Gastrocnemius medialis (tissue), 4 donors: ENCODE results near the gene ZNF304. TPM values are rescaled to one million over a fixed set of nuclear protein-coding genes. Genes with fewer than 3 reads are reported as not detected.

Experiments used
- ATAC-seq, 2 donors: fragments of 150-250 bp; one replicate each; pipeline ENCODE4 v1.9.1; 2016
- DNase-seq, 2 donors: peaks; one replicate each; pipeline ENCODE4 v3.0.0-alpha.2; 2019
- H3K27ac ChIP-seq, 4 donors: fragments of 200-600 bp; sonication (generic); 1 replicate in 1 of 4; 2 replicates in 3 of 4; pipeline ENCODE4 v1.5.1; 2016 to 2018; ENCODE audit warnings: mild to moderate bottlenecking in 2 of 4, moderate library complexity in 1 of 4
- H3K27me3 ChIP-seq, 3 donors: fragments of 200-600 bp; sonication (generic) in 2 of 3; 1 replicate in 1 of 3; 2 replicates in 2 of 3; pipeline versions ENCODE4 v1.5.1 to v1.6.0; 2016 to 2019; ENCODE audit warnings: mild to moderate bottlenecking in 1 of 3, moderate library complexity in 1 of 3
- H3K36me3 ChIP-seq, 2 donors: fragments of 200-600 bp; sonication (generic) in 1 of 2; one replicate each; pipeline ENCODE4 v1.5.1; 2017 to 2018
- H3K4me1 ChIP-seq, 2 donors: fragments of 200-600 bp; sonication (generic) in 1 of 2; one replicate each; pipeline ENCODE4 v1.5.1; 2016 to 2017; ENCODE audit warnings: mild to moderate bottlenecking in 2 of 2
- H3K4me3 ChIP-seq, 4 donors: fragments of 200-600 bp; sonication (generic) in 3 of 4; 1 replicate in 1 of 4; 2 replicates in 3 of 4; pipeline ENCODE4 v1.5.1; 2016 to 2019; ENCODE audit warnings: mild to moderate bottlenecking in 2 of 4
- H3K9me3 ChIP-seq, 3 donors: fragments of 200-600 bp; sonication (generic) in 2 of 3; 1 replicate in 1 of 3; 2 replicates in 2 of 3; pipeline ENCODE4 v1.5.1; 2016 to 2019
- CTCF ChIP-seq, 5 experiments: fragments of 450-650 bp in 3 of 5; fragments of 200-600 bp in 2 of 5; sonication (generic) in 2 of 5; IDR thresholded peaks in 4 of 5; conservative IDR thresholded peaks in 1 of 5; 1 replicate in 4 of 5; 2 replicates in 1 of 5; pipeline ENCODE4 v1.5.1; 2016 to 2019; ENCODE audit warnings: antibody characterized with exemption in 5 of 5, mild to moderate bottlenecking in 3 of 5, moderate library complexity in 3 of 5
- POLR2A ChIP-seq, 2 donors: fragments of 450-650 bp; IDR thresholded peaks; one replicate each; pipeline ENCODE4 v1.6.1; 2017; ENCODE audit warnings: antibody characterized with exemption in 2 of 2, mild to moderate bottlenecking in 2 of 2, moderate library complexity in 2 of 2
- in situ Hi-C, 4 donors: fragments of 200-750 bp; cut with MboI; loops; one replicate each; pipeline versions ENCODE4 v1.15.0 to v1.8.0; 2017; ENCODE audit warnings: low sequenced_read_pairs in 4 of 4
- intact Hi-C: fragments of 100-400 bp; cut with DNase I; formaldehyde crosslinking; loops from one replicate; pipeline ENCODE4 v1.15.1; 2023; ENCODE audit warnings: low total_unique reads
- total RNA-seq, 4 donors: library from RNA; depleted of rRNA; stranded (reverse); fragments of >200 nt; gene quantifications; one replicate each; pipeline versions ENCODE4 v1.1.0 to v1.2.3, GENCODE V29; 2016

The ZNF304 gene
- total RNA-seq, 4 donors from 2014 or later: 4.1 to 6.5 (median 4.8) TPM

DNA sequence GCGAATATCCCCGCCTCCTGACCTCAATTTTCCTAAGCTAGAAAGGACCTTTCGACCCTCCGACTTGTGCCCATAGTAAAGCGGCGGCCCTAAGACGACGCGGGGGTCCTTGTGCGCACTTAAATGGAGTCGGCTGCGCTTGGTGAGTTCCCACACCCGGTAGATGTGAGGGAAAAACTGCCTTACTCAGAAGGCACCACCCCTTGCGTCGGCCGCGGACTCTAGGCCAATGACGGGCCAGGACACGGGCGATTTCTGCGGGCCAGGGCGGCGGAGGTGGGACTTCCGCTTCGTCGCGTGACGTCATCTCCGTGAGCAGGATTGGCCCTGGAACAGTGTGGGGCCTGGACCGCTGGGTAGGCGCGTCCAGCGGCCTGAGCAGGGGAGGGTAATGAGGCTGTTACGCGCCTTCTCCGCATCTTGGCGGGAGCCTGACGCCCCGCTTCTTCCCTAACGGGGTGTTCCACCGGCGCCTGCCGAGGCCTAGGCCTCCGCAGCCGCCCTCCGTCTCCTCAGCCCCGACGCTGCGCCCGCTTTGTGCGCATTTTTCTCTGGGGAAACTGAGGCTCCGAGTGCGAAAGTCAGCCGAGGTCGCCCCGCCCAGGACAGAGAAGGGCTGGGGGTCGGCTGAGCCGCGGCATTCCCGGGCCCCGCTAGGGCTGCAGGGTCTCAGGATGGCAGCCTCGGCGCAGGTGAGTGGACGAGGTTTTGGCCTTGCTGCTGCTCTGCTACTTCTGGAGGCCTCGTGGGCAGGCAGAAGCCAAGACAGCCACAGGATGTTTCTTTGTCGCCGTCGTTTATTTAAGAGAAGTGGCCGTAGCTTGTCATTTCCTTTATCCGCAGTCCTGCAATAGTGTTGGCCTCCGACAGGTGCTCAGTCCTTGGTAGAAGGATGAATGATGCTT, 30.6 kb upstream of the ZNF304 start, which contains the start of gene ZNF543:
Gene ZNF543 (plus strand): TSS at position 293 of the 905 bp plus-strand sequence. CDS start 382 bp downstream, at position 675.
- H3K4me3 ChIP-seq: peak within 1 kb of the TSS; percentile 65 to 99 (median 91)
- DNase-seq (peak; percentile 94 to 95), ATAC-seq (peak; percentile 95 to 96)
- peaks cover 0 to 26% of the 10 kb centered on the region in 2 donors for H3K36me3 ChIP-seq
- peaks cover 18 to 19% of the 10 kb centered on the region in 2 donors for H3K4me1 ChIP-seq
- TF ChIP-seq POLR2A (IDR thresholded peaks at IDR 0.05) (peak; percentile 78 to 87), CTCF (IDR thresholded peaks at IDR 0.05 in 4 of 5, conservative IDR thresholded peaks at IDR 0.05 in 1 of 5) (no peak)
- in situ Hi-C loops: no loop called here
- H3K9me3 ChIP-seq: no peaks in the 10 kb centered on the region
- H3K27ac ChIP-seq: peak within 1 kb of the TSS; percentile 87 to 98 (median 91)
- no peaks in the 10 kb centered on the region for H3K27me3 ChIP-seq
- intact Hi-C loops: loop anchor here (1.0 to 2.0 kb wide), 4 partner anchors 18 to 69 kb away; partner anchors contain the start of genes TRAPPC2B, ZNF460, ZNF547 and ZNF548

- TF ChIP-seq POLR2A (IDR thresholded peaks at IDR 0.05): no peak
- no peak for TF ChIP-seq CTCF (IDR thresholded peaks at IDR 0.05 in 4 of 5, conservative IDR thresholded peaks at IDR 0.05 in 1 of 5)
- DNase-seq (no peak), ATAC-seq (no peak)
- peak overlapping the region; percentile 65 to 99 (median 91) for H3K4me3 ChIP-seq
- peak overlapping the region; percentile 87 to 98 (median 91) for H3K27ac ChIP-seq
- H3K4me1 ChIP-seq: peaks cover 18 to 19% of the 10 kb centered on the region in 2 donors
- H3K9me3 ChIP-seq: no peaks in the 10 kb centered on the region
- in situ Hi-C loops (no loop called here), intact Hi-C loops (loop anchor here (2.0 kb wide), 1 partner anchor 18 kb away; no protein-coding TSS in a partner anchor)
- no peaks in the 10 kb centered on the region for H3K27me3 ChIP-seq
- H3K36me3 ChIP-seq: peaks cover 0 to 32% of the 10 kb centered on the region in 2 donors
These were observed 30.0 kb upstream of the ZNF304 start for GRCh38 chr19:57321116-57321515.

- intact Hi-C loops: loop anchor here (2.0 kb wide), 1 partner anchor 17 kb away; no protein-coding TSS in a partner anchor
These were observed 29.3 kb upstream of the ZNF304 start for GRCh38 chr19:57321751-57322150.

DNA sequence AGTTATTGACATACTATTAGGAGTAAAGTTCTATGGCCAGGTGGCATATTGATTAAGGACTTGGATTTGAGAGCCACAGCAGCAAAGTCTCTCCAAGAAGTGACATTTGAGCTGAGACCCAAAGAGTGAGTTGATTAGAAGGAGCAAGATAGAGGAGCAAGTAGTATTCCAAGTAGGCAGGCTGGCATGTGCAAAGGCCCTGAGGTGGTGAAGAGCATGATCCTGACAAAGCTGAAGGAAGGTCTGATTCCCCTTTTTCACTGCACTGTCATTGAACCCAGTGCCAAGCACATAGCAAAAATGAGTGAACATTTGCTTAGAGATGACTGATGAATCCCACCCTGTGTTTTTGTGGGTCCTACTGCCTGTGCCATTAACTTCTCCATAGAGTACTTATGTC, 26.1 kb upstream of the ZNF304 start:
- Histone ChIP-seq H3K4me3 (no peak overlapping the region), H3K4me1 (peaks cover 12 to 18% of the 10 kb centered on the region in 2 donors), H3K9me3 (peaks cover 0 to 7% (median 0%) of the 10 kb centered on the region in 3 donors), H3K36me3 (peaks cover 7 to 71% of the 10 kb centered on the region in 2 donors), H3K27me3 (no peaks in the 10 kb centered on the region), H3K27ac (no peak overlapping the region)
- intact Hi-C loops (no loop called here), in situ Hi-C loops (no loop called here)
- no peak for ATAC-seq
- TF ChIP-seq CTCF (IDR thresholded peaks at IDR 0.05 in 4 of 5, conservative IDR thresholded peaks at IDR 0.05 in 1 of 5) (no peak), POLR2A (IDR thresholded peaks at IDR 0.05) (no peak)
- no peak for DNase-seq

More at GRCh38 chr19:57321751-57322150, 29.3 kb upstream of the ZNF304 start:
- TF ChIP-seq POLR2A (IDR thresholded peaks at IDR 0.05) (no peak), CTCF (IDR thresholded peaks at IDR 0.05 in 4 of 5, conservative IDR thresholded peaks at IDR 0.05 in 1 of 5) (no peak)
- in situ Hi-C loops: no loop called here
- Histone ChIP-seq H3K4me1 (peaks cover 18 to 19% of the 10 kb centered on the region in 2 donors), H3K27me3 (no peaks in the 10 kb centered on the region), H3K4me3 (peak overlapping the region; percentile 65 to 99 (median 91)), H3K36me3 (peaks cover 0 to 39% of the 10 kb centered on the region in 2 donors), H3K9me3 (no peaks in the 10 kb centered on the region), H3K27ac (peak overlapping the region in 3 of 4 donors; percentile 87 to 98 (median 90))
- ATAC-seq: no peak
- no peak for DNase-seq
